Neural progenitor cell (in vitro differentiated cells): ENCODE measurements around the gene D2HGDH. TPM values are rescaled to one million over a fixed set of nuclear protein-coding genes. Genes with fewer than 3 reads are reported as not detected.

Experiments
- DNase-seq: peaks from one replicate; pipeline ENCODE4 v3.0.0-alpha.2; 2016; ENCODE audit warnings: low spot score
- H2AFZ ChIP-seq: fragments of 200-600 bp; sonication (generic); replicated peaks from 2 replicates; pipeline ENCODE4 v1.6.1; 2016; ENCODE audit warnings: antibody characterized with exemption
- H3F3A ChIP-seq: fragments of 200-600 bp; sonication (generic); 2 replicates; pipeline ENCODE4 v1.6.1; 2016; ENCODE audit warnings: antibody characterized with exemption, low read depth
- H3K27ac ChIP-seq: fragments of 200-600 bp; sonication (generic); 2 replicates; pipeline ENCODE4 v1.5.1; 2016; ENCODE audit warnings: mild to moderate bottlenecking
- H3K27me3 ChIP-seq: fragments of 200-600 bp; sonication (generic); 2 replicates; pipeline ENCODE4 v1.6.1; 2016; ENCODE audit warnings: mild to moderate bottlenecking, moderate library complexity
- H3K36me3 ChIP-seq: fragments of 200-600 bp; sonication (generic); 2 replicates; pipeline ENCODE4 v1.5.1; 2016
- H3K4me1 ChIP-seq: fragments of 200-600 bp; sonication (generic); 2 replicates; pipeline ENCODE4 v1.6.1; 2016; ENCODE audit warnings: mixed run types
- H3K4me2 ChIP-seq: fragments of 200-600 bp; sonication (generic); 2 replicates; pipeline ENCODE4 v1.6.1; 2016
- H3K4me3 ChIP-seq: fragments of 200-600 bp; sonication (generic); 2 replicates; pipeline ENCODE4 v1.5.1; 2016
- H3K79me2 ChIP-seq: fragments of 200-600 bp; sonication (generic); 2 replicates; pipeline ENCODE4 v1.6.1; 2016; ENCODE audit warnings: low read depth
- H3K9ac ChIP-seq: fragments of 200-600 bp; sonication (generic); 2 replicates; pipeline ENCODE4 v1.6.1; 2016
- H3K9me3 ChIP-seq: fragments of 200-600 bp; sonication (generic); 2 replicates; pipeline ENCODE4 v1.5.1; 2016; ENCODE audit warnings: low read depth
- H4K20me1 ChIP-seq: fragments of 200-600 bp; sonication (generic); 2 replicates; pipeline ENCODE4 v1.6.1; 2016; ENCODE audit warnings: low read depth
- H3K27ac Mint-ChIP-seq: 3 replicates; pipeline ENCODE4 v1.8.0; 2021; ENCODE audit warnings: mixed read lengths
- H3K27me3 Mint-ChIP-seq: 2 replicates; pipeline ENCODE4 v1.8.0; 2022; ENCODE audit warnings: low read depth, mild to moderate bottlenecking, inconsistent platforms, moderate library complexity, mixed read lengths; ENCODE audit not compliant: insufficient read depth
- H3K36me3 Mint-ChIP-seq: 3 replicates; pipeline ENCODE4 v1.8.0; 2021; ENCODE audit warnings: mixed read lengths
- H3K4me1 Mint-ChIP-seq: 3 replicates; pipeline ENCODE4 v1.8.0; 2021; ENCODE audit warnings: mixed read lengths
- H3K4me3 Mint-ChIP-seq: 3 replicates; pipeline ENCODE4 v1.8.0; 2021; ENCODE audit warnings: mild to moderate bottlenecking, moderate library complexity, mixed read lengths
- H3K9me3 Mint-ChIP-seq: 3 replicates; pipeline ENCODE4 v1.8.0; 2020; ENCODE audit warnings: mixed read lengths
- CTCF ChIP-seq: fragments of 200-600 bp; sonication (generic); IDR thresholded peaks from 2 replicates; pipeline ENCODE4 v1.5.1; 2017; ENCODE audit warnings: antibody characterized with exemption, mild to moderate bottlenecking
- EZH2 ChIP-seq: fragments of 200-600 bp; sonication (generic); IDR thresholded peaks from 2 replicates; pipeline ENCODE4 v1.6.1; 2017; ENCODE audit warnings: antibody characterized with exemption, mild to moderate bottlenecking, moderate library complexity
- EZH2phosphoT487 ChIP-seq: fragments of 200-600 bp; sonication (generic); IDR thresholded peaks from 2 replicates; pipeline ENCODE4 v1.6.1; 2017; ENCODE audit warnings: antibody characterized with exemption
- total RNA-seq: library from RNA; depleted of rRNA; stranded (reverse); fragments of >200 nt; gene quantifications from 2 replicates; pipeline ENCODE4 v1.2.3, GENCODE V29; 2015; ENCODE audit warnings: low replicate concordance

The D2HGDH gene
- total RNA-seq, 1 donor from 2014 or later, result 3.5 TPM

DNA sequence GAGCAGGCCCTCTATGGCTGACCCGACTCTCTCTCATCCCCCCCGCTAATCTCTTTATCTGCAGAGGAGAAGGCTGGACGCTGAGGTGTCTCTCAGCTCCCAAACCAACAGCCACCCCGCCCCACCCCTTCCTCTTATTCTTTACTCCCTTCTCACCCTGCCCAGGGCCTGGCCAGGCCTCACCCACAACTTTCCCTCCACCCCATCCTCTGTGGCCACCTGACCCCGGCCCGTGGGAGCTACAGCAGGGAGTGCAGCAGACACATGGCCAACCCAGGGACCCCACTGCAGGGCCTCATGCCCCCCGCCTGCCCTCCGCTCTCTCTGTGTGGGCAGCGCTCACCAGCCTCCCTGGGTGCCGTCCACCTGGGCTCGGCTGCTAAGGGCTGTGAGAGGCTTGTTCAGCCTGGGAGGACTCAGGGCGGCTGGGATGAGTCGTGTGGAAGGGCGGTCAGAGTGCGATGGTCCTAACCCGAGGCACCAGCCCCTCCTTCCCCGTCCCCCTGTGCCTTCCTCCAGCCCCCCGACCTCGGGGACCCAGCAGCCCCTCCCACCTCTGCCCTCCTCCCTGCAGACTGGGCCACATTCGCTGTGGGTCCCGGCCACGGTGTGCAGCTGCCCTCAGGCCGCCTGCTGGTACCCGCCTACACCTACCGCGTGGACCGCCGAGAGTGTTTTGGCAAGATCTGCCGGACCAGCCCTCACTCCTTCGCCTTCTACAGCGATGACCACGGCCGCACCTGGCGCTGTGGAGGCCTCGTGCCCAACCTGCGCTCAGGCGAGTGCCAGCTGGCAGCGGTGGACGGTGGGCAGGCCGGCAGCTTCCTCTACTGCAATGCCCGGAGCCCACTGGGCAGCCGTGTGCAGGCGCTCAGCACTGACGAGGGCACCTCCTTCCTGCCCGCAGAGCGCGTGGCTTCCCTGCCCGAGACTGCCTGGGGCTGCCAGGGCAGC, 81.3 kb downstream of the D2HGDH start:
- Histone ChIP-seq H3K4me1 (peaks cover 10% of the 10 kb centered on the region), H3F3A (no peaks in the 10 kb centered on the region), H3K27me3 (no peaks in the 10 kb centered on the region), H3K9ac (no peak overlapping the region), H2AFZ (no peak overlapping the region), H3K27ac (no peak overlapping the region), H3K4me3 (no peak overlapping the region), H3K4me2 (peak overlapping the region; percentile 22), H3K36me3 (no peaks in the 10 kb centered on the region), H3K9me3 (no peaks in the 10 kb centered on the region), H3K79me2 (no peaks in the 10 kb centered on the region), H4K20me1 (no peaks in the 10 kb centered on the region)
- H3K4me3 Mint-ChIP-seq, result peak overlapping the region; percentile 48
- no peaks in the 10 kb centered on the region for H3K9me3 Mint-ChIP-seq
- no peaks in the 10 kb centered on the region for H3K36me3 Mint-ChIP-seq
- no peaks in the 10 kb centered on the region for H3K27me3 Mint-ChIP-seq
- DNase-seq, result no peak
- TF ChIP-seq EZH2, result no peak
- no peak for TF ChIP-seq EZH2phosphoT487
- TF ChIP-seq CTCF, result no peak
- no peak overlapping the region for H3K27ac Mint-ChIP-seq
- peaks cover 7% of the 10 kb centered on the region for H3K4me1 Mint-ChIP-seq

DNA sequence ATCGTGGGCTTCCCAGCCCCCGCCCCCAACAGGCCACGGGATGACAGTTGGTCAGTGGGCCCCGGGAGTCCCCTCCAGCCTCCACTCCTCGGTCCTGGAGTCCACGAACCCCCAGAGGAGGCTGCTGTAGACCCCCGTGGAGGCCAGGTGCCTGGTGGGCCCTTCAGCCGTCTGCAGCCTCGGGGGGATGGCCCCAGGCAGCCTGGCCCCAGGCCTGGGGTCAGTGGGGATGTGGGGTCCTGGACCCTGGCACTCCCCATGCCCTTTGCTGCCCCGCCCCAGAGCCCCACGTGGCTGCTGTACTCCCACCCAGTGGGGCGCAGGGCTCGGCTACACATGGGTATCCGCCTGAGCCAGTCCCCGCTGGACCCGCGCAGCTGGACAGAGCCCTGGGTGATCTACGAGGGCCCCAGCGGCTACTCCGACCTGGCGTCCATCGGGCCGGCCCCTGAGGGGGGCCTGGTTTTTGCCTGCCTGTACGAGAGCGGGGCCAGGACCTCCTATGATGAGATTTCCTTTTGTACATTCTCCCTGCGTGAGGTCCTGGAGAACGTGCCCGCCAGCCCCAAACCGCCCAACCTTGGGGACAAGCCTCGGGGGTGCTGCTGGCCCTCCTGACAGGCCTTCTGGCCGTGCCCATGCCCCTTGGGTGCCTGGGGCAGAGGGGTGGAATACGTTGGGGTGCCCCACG, 82.1 kb downstream of the D2HGDH start:
- no peaks in the 10 kb centered on the region for H3K27me3 ChIP-seq
- H3K4me1 Mint-ChIP-seq, result peaks cover 10% of the 10 kb centered on the region

More for the DNA sequence above, 82.1 kb downstream of the D2HGDH start:
- peaks cover 2% of the 10 kb centered on the region for H3K9me3 Mint-ChIP-seq
- no peak overlapping the region for H3K9ac ChIP-seq
- no peaks in the 10 kb centered on the region for H4K20me1 ChIP-seq
- H3K27ac ChIP-seq, result no peak overlapping the region
- H3K9me3 ChIP-seq, result no peaks in the 10 kb centered on the region
- H3K36me3 ChIP-seq, result no peaks in the 10 kb centered on the region
- no peak overlapping the region for H3K4me3 Mint-ChIP-seq
- no peaks in the 10 kb centered on the region for H3K36me3 Mint-ChIP-seq
- TF ChIP-seq EZH2 (no peak), CTCF (no peak), EZH2phosphoT487 (no peak)
- H2AFZ ChIP-seq, result no peak overlapping the region
- H3K4me2 ChIP-seq, result no peak overlapping the region
- no peaks in the 10 kb centered on the region for H3K27me3 Mint-ChIP-seq
- H3K4me1 ChIP-seq, result peaks cover 9% of the 10 kb centered on the region
- no peak overlapping the region for H3K27ac Mint-ChIP-seq
- no peaks in the 10 kb centered on the region for H3K79me2 ChIP-seq
- H3K4me3 ChIP-seq, result no peak overlapping the region
- H3F3A ChIP-seq, result no peaks in the 10 kb centered on the region
- DNase-seq, result no peak
